ENCODE data around the gene INPP4A.
A peak's percentile ranks its signal among the peaks of the same experiment; 100 is the strongest.

INPP4A gene

GRCh38 chr2:98478088-98478551, 33.5 kb downstream of the INPP4A start:
- no peak for DNase-seq

- no peak for DNase-seq
These were observed 34.2 kb downstream of the INPP4A start for GRCh38 chr2:98478907-98479306.

- DNase-seq, result no peak
These were observed 34.7 kb downstream of the INPP4A start for GRCh38 chr2:98479371-98479770.

- DNase-seq, result peak; percentile 35
These were observed 35.4 kb downstream of the INPP4A start for GRCh38 chr2:98479959-98480524.

- DNase-seq, result no peak
These were observed 35.9 kb downstream of the INPP4A start for GRCh38 chr2:98480598-98480997.

GRCh38 chr2:98482362-98482761, 37.7 kb downstream of the INPP4A start:
- no peak for DNase-seq

- DNase-seq, result no peak
These were observed 38.7 kb downstream of the INPP4A start for GRCh38 chr2:98483257-98483861.

- no peak for DNase-seq
These were observed 39.5 kb downstream of the INPP4A start for GRCh38 chr2:98484121-98484557.

GRCh38 chr2:98484652-98485452, 40.2 kb downstream of the INPP4A start:
- no peak for DNase-seq

GRCh38 chr2:98485453-98485755, 40.7 kb downstream of the INPP4A start:
- no peak for DNase-seq

- DNase-seq, result no peak
These were observed 41.8 kb downstream of the INPP4A start for GRCh38 chr2:98486374-98486981.

GRCh38 chr2:98487101-98487805, 42.6 kb downstream of the INPP4A start:
- no peak for DNase-seq

GRCh38 chr2:98487806-98488189, 43.1 kb downstream of the INPP4A start:
- DNase-seq, result peak; percentile 47

- DNase-seq, result no peak
These were observed 43.6 kb downstream of the INPP4A start for GRCh38 chr2:98488252-98488651.

GRCh38 chr2:98489486-98489885, 44.8 kb downstream of the INPP4A start:
- no peak for DNase-seq

- no peak for DNase-seq
These were observed 45.6 kb downstream of the INPP4A start for GRCh38 chr2:98489971-98490962.

GRCh38 chr2:98492441-98492840, 47.8 kb downstream of the INPP4A start:
- no peak for DNase-seq

GRCh38 chr2:98494699-98495098, 50.0 kb downstream of the INPP4A start:
- DNase-seq, result no peak

- no peak for DNase-seq
These were observed 52.3 kb downstream of the INPP4A start for GRCh38 chr2:98496750-98497493.

- no peak for DNase-seq
These were observed 54.2 kb downstream of the INPP4A start for GRCh38 chr2:98498703-98499440.

Measured in activated gamma-delta T cell treated with Interleukin-2 at 50 U/mL for 16 hours (primary cell).